Measurements from ENCODE around the gene CAD.

Gene CAD

DNA sequence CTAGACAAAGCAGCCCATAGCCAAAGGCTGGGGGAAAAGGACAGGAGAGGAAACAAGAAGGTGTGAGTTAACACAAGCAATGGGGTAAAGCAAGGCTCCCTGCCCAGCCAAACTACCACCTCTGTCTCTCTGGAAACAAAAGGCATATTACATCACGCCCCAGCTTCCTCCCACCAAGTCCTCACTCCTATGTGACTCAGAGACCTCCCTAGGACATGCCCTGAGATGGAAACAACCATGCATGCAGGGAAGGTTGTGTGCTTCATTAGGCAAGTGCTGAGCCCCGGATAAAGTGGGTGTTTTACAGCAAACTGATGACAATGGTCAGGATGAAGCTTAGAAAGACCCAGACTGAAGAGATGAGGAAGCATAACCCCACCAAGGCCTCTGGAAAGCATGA lies 14.3 kb upstream of the CAD start:
- Histone ChIP-seq H3K9me3 (no peaks in the 10 kb centered on the region), H3K36me3 (peaks cover 48 to 87% (median 62%) of the 10 kb centered on the region in 3 donors), H3K27me3 (no peaks in the 10 kb centered on the region), H3K4me3 (no peak overlapping the region), H3K4me1 (no peaks in the 10 kb centered on the region), H3K27ac (no peak overlapping the region)
- intact Hi-C loops (cut with DNase I; ENCODE audit: low total_unique reads): loop anchor here (1.0 kb wide), 1 partner anchor 102 kb away; no protein-coding TSS in a partner anchor
- TF ChIP-seq CTCF (IDR thresholded peaks at IDR 0.05): no peak
- DNase-seq: no peak

GRCh38 chr2:27203741-27204140 lies 13.4 kb upstream of the CAD start:
- TF ChIP-seq CTCF (IDR thresholded peaks at IDR 0.05): no peak
- H3K4me3 ChIP-seq: no peak overlapping the region
- no peaks in the 10 kb centered on the region for H3K27me3 ChIP-seq
- H3K36me3 ChIP-seq: peaks cover 54 to 96% (median 68%) of the 10 kb centered on the region in 3 donors
- H3K27ac ChIP-seq: no peak overlapping the region
- H3K4me1 ChIP-seq: no peaks in the 10 kb centered on the region
- H3K9me3 ChIP-seq: no peaks in the 10 kb centered on the region
- DNase-seq: no peak
- intact Hi-C loops (cut with DNase I; ENCODE audit: low total_unique reads): loop anchor here (1.0 kb wide), 1 partner anchor 102 kb away; no protein-coding TSS in a partner anchor

GRCh38 chr2:27204566-27204965 lies 12.6 kb upstream of the CAD start:
- no peak for TF ChIP-seq CTCF (IDR thresholded peaks at IDR 0.05)
- intact Hi-C loops (cut with DNase I; ENCODE audit: low total_unique reads): no loop called here

GRCh38 chr2:27205206-27205605 lies 12.0 kb upstream of the CAD start:
- H3K27ac ChIP-seq: no peak overlapping the region
- intact Hi-C loops (cut with DNase I; ENCODE audit: low total_unique reads): no loop called here
- no peaks in the 10 kb centered on the region for H3K9me3 ChIP-seq
- H3K36me3 ChIP-seq: peaks cover 52 to 95% (median 66%) of the 10 kb centered on the region in 3 donors
- no peak overlapping the region for H3K4me3 ChIP-seq
- peaks cover 0 to 4% (median 0%) of the 10 kb centered on the region in 4 donors for H3K4me1 ChIP-seq
- no peak for TF ChIP-seq CTCF (IDR thresholded peaks at IDR 0.05)
- no peaks in the 10 kb centered on the region for H3K27me3 ChIP-seq
- DNase-seq: peak in 1 of 2 donors; percentile 51

More at GRCh38 chr2:27204566-27204965, 12.6 kb upstream of the CAD start:
- Histone ChIP-seq H3K9me3 (no peaks in the 10 kb centered on the region), H3K4me1 (peaks cover 0 to 2% (median 0%) of the 10 kb centered on the region in 4 donors), H3K4me3 (no peak overlapping the region), H3K27me3 (no peaks in the 10 kb centered on the region), H3K27ac (no peak overlapping the region), H3K36me3 (peaks cover 54 to 100% (median 68%) of the 10 kb centered on the region in 3 donors)
- DNase-seq: peak in 1 of 2 donors; percentile 51

DNA sequence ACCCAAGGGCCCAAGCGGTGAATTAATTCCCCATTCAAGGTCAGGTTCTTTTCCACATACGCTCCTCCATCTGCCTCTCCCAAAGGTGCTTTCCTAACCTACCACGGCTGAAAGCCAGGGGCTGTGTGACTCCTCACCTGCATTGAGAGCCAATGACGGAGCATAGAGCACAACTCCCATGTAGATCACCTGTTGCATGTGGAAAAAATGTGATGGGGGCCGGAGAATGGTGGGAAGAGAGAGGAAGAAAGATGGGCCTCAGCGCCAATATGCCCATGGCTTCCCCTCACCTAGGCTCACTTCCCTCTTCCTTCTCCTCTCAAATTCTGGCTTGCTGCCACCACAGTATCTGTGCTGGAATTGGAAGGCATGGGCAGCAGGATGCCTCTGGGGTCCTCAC lies 10.8 kb upstream of the CAD start:
- no peak overlapping the region for H3K4me3 ChIP-seq
- intact Hi-C loops (cut with DNase I; ENCODE audit: low total_unique reads): no loop called here
- TF ChIP-seq CTCF (IDR thresholded peaks at IDR 0.05): no peak
- H3K27me3 ChIP-seq: no peaks in the 10 kb centered on the region
- H3K27ac ChIP-seq: no peak overlapping the region
- peak in 1 of 2 donors; percentile 21 for DNase-seq
- no peaks in the 10 kb centered on the region for H3K9me3 ChIP-seq
- peaks cover 0 to 10% (median 6%) of the 10 kb centered on the region in 4 donors for H3K4me1 ChIP-seq
- peaks cover 47 to 83% (median 54%) of the 10 kb centered on the region in 3 donors for H3K36me3 ChIP-seq
